ENCODE results near the gene B3GLCT. TPM values are rescaled to one million over a fixed set of nuclear protein-coding genes. Genes with fewer than 3 reads are reported as not detected.

The B3GLCT gene
- polyA plus RNA-seq (2013, experiment 1 of 4) = 9.8 TPM
- 9.8 TPM for polyA plus RNA-seq (2013, experiment 2 of 4)
- polyA plus RNA-seq (2013, experiment 3 of 4) = 8.8 TPM
- polyA plus RNA-seq (2013, experiment 4 of 4) = 8.8 TPM

- Histone ChIP-seq H3K4me3 (ENCODE audit: insufficient read depth, low read depth, low read length) (peak within 1 kb of the TSS; percentile 61), H3K36me3 (ENCODE audit: control insufficient read depth, insufficient read depth, low read length) (no peaks in the 10 kb centered on the region), H3K9me3 (ENCODE audit: control insufficient read depth, low read length) (no peaks in the 10 kb centered on the region), H3K27ac (ENCODE audit: insufficient read depth, low read depth, low read length, poor library complexity, severe bottlenecking) (peak within 1 kb of the TSS; percentile 83), H3K4me1 (ENCODE audit: control insufficient read depth, insufficient read depth, low read length) (no peaks in the 10 kb centered on the region), H3K27me3 (ENCODE audit: control insufficient read depth, insufficient read depth, low read length, poor library complexity, severe bottlenecking) (peaks cover 10% of the 10 kb centered on the region)
- WGBS, 2 experiments = 0% methylated on average over 126 of the region's 126 CpGs
Measured at GRCh38 chr13:31199849-31200636, at the start of gene B3GLCT. TSS of gene B3GLCT (plus strand) at chr13:31199975. CDS start at chr13:31200085, 110 bp downstream.

GRCh38 chr13:31150315-31150985 is 49.3 kb upstream of the B3GLCT start:
- Histone ChIP-seq H3K9me3 (ENCODE audit: control insufficient read depth, low read length) (no peaks in the 10 kb centered on the region), H3K4me3 (ENCODE audit: insufficient read depth, low read depth, low read length) (no peak overlapping the region), H3K27ac (ENCODE audit: insufficient read depth, low read depth, low read length, poor library complexity, severe bottlenecking) (no peak overlapping the region), H3K36me3 (ENCODE audit: control insufficient read depth, insufficient read depth, low read length) (peaks cover 45% of the 10 kb centered on the region), H3K27me3 (ENCODE audit: control insufficient read depth, insufficient read depth, low read length, poor library complexity, severe bottlenecking) (no peaks in the 10 kb centered on the region), H3K4me1 (ENCODE audit: control insufficient read depth, insufficient read depth, low read length) (no peaks in the 10 kb centered on the region)
- 95 to 100% methylated on average over 4 of the region's 4 CpGs for WGBS, 2 experiments

DNA sequence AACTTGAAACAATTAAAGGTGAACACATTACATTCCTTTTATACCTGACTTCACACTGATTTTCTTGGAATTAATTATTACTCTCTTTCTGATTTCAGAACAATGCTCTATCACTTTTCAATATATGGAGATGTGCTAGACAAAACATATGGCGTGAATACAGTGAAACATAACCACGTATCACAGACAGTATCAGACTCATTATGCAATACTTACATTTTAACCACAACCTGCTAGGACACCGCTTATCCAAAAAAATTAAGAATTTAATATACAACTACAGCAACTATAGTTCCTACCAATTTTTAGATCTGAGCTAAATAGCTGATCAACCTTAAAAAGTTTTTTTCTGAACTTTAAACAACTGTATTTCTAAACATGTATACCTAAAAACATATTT is 47.9 kb upstream of the B3GLCT start:
- Histone ChIP-seq H3K36me3 (ENCODE audit: control insufficient read depth, insufficient read depth, low read length) (peaks cover 32% of the 10 kb centered on the region), H3K4me3 (ENCODE audit: insufficient read depth, low read depth, low read length) (no peak overlapping the region), H3K9me3 (ENCODE audit: control insufficient read depth, low read length) (no peaks in the 10 kb centered on the region)

DNA sequence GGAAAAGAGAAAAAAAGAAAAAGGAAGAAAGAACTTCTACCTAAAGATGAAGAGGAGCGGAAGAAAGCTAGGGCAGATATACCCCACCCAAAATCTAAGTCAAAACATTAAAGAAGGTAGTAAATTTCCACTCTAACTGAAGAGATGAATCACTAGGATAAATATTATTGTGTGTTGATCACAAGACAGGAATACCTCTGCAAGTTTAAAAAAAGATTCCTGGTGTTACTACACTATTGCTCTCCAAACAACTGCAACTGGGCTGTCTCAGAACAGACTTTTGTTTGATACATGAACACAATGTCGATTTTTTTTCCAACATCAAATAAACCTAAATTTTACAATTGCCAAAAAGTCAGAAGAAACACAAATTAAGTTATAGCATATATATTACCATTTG is 44.8 kb upstream of the B3GLCT start:
- Histone ChIP-seq H3K27ac (ENCODE audit: insufficient read depth, low read depth, low read length, poor library complexity, severe bottlenecking) (no peak overlapping the region), H3K4me1 (ENCODE audit: control insufficient read depth, insufficient read depth, low read length) (no peaks in the 10 kb centered on the region), H3K4me3 (ENCODE audit: insufficient read depth, low read depth, low read length) (no peak overlapping the region), H3K9me3 (ENCODE audit: control insufficient read depth, low read length) (no peaks in the 10 kb centered on the region), H3K36me3 (ENCODE audit: control insufficient read depth, insufficient read depth, low read length) (peaks cover 30% of the 10 kb centered on the region), H3K27me3 (ENCODE audit: control insufficient read depth, insufficient read depth, low read length, poor library complexity, severe bottlenecking) (no peaks in the 10 kb centered on the region)
- 89 to 93% methylated on average over 1 to 2 of the region's 2 CpGs for WGBS, 2 experiments

More for the DNA sequence above, 47.9 kb upstream of the B3GLCT start:
- H3K4me1 ChIP-seq (ENCODE audit: control insufficient read depth, insufficient read depth, low read length) = no peaks in the 10 kb centered on the region
- H3K27ac ChIP-seq (ENCODE audit: insufficient read depth, low read depth, low read length, poor library complexity, severe bottlenecking) = no peak overlapping the region
- 99 to 100% methylated on average over 3 of the region's 3 CpGs for WGBS, 2 experiments
- H3K27me3 ChIP-seq (ENCODE audit: control insufficient read depth, insufficient read depth, low read length, poor library complexity, severe bottlenecking) = no peaks in the 10 kb centered on the region

GRCh38 chr13:31159306-31159705 is 40.5 kb upstream of the B3GLCT start:
- no peak overlapping the region for H3K4me3 ChIP-seq (ENCODE audit: insufficient read depth, low read depth, low read length)
- peaks cover 9% of the 10 kb centered on the region for H3K36me3 ChIP-seq (ENCODE audit: control insufficient read depth, insufficient read depth, low read length)
- WGBS, 2 experiments = 82 to 87% methylated on average over 4 of the region's 4 CpGs
- no peaks in the 10 kb centered on the region for H3K27me3 ChIP-seq (ENCODE audit: control insufficient read depth, insufficient read depth, low read length, poor library complexity, severe bottlenecking)
- no peaks in the 10 kb centered on the region for H3K4me1 ChIP-seq (ENCODE audit: control insufficient read depth, insufficient read depth, low read length)
- no peaks in the 10 kb centered on the region for H3K9me3 ChIP-seq (ENCODE audit: control insufficient read depth, low read length)
- no peak overlapping the region for H3K27ac ChIP-seq (ENCODE audit: insufficient read depth, low read depth, low read length, poor library complexity, severe bottlenecking)

GRCh38 chr13:31160857-31161556 is 38.8 kb upstream of the B3GLCT start:
- H3K27me3 ChIP-seq (ENCODE audit: control insufficient read depth, insufficient read depth, low read length, poor library complexity, severe bottlenecking) = no peaks in the 10 kb centered on the region
- no peaks in the 10 kb centered on the region for H3K4me1 ChIP-seq (ENCODE audit: control insufficient read depth, insufficient read depth, low read length)
- WGBS, 2 experiments = 0% methylated on average over 51 of the region's 51 CpGs
- H3K36me3 ChIP-seq (ENCODE audit: control insufficient read depth, insufficient read depth, low read length) = no peaks in the 10 kb centered on the region
- peak overlapping the region; percentile 86 for H3K4me3 ChIP-seq (ENCODE audit: insufficient read depth, low read depth, low read length)
- H3K9me3 ChIP-seq (ENCODE audit: control insufficient read depth, low read length) = no peaks in the 10 kb centered on the region
- peak overlapping the region; percentile 56 for H3K27ac ChIP-seq (ENCODE audit: insufficient read depth, low read depth, low read length, poor library complexity, severe bottlenecking)

- Histone ChIP-seq H3K27ac (ENCODE audit: insufficient read depth, low read depth, low read length, poor library complexity, severe bottlenecking) (peak within 1 kb of the TSS; percentile 90), H3K9me3 (ENCODE audit: control insufficient read depth, low read length) (no peaks in the 10 kb centered on the region), H3K4me3 (ENCODE audit: insufficient read depth, low read depth, low read length) (peak within 1 kb of the TSS; percentile 86), H3K4me1 (ENCODE audit: control insufficient read depth, insufficient read depth, low read length) (no peaks in the 10 kb centered on the region), H3K36me3 (ENCODE audit: control insufficient read depth, insufficient read depth, low read length) (no peaks in the 10 kb centered on the region), H3K27me3 (ENCODE audit: control insufficient read depth, insufficient read depth, low read length, poor library complexity, severe bottlenecking) (no peaks in the 10 kb centered on the region)
- WGBS, 2 experiments = 0% methylated on average over 54 of the region's 54 CpGs
Measured at GRCh38 chr13:31161557-31162150, 38.1 kb upstream of the B3GLCT start, which contains the start of gene HSPH1. TSS of gene HSPH1 (minus strand) at chr13:31161904. CDS start at chr13:31161582, 322 bp downstream.

DNA sequence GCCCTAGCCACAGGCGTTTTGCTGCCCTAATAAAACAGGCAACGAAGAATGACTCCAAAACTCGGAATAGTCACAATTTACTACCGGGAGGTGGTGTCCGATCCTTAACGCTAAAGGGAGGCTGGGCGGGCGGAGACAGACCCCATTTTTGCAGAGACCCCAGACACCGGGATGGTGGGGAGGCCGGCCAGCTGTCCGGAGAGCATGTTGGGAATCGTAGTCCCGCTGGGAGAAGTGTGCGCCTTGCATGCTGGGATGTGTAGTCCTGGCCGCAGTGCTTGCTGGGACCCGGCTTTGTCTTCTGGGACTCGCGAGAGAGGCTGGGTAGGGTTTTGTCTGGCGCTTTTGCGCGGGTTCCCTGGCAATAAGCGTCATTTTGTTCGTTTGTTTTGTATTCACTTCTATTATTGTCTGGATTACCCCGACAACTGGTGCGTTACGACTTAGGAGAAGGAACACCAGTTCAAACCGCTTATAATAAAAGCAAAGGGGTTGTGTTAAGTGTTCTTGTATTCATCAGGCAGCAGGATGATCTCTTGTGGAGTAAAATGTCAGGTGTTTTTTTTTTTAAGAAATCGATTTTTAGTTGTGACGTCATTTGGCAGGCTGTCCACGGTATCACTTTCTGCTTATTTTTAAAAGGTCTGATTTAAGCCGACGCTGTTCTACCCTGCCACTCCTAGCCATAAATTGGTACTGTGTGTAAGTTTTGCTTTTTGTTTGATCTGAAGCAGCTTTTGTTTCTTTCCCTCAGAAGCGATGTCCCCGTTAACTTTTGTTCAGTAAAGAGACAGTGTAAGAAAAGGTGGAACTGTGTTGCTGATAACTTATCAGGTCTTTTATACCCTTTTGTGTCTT is 37.4 kb upstream of the B3GLCT start:
- Histone ChIP-seq H3K27ac (ENCODE audit: insufficient read depth, low read depth, low read length, poor library complexity, severe bottlenecking) (peak overlapping the region; percentile 90), H3K9me3 (ENCODE audit: control insufficient read depth, low read length) (no peaks in the 10 kb centered on the region), H3K4me1 (ENCODE audit: control insufficient read depth, insufficient read depth, low read length) (no peaks in the 10 kb centered on the region), H3K4me3 (ENCODE audit: insufficient read depth, low read depth, low read length) (peak overlapping the region; percentile 86), H3K27me3 (ENCODE audit: control insufficient read depth, insufficient read depth, low read length, poor library complexity, severe bottlenecking) (no peaks in the 10 kb centered on the region), H3K36me3 (ENCODE audit: control insufficient read depth, insufficient read depth, low read length) (no peaks in the 10 kb centered on the region)
- WGBS, 2 experiments = 3 to 6% methylated on average over 34 of the region's 34 CpGs

DNA sequence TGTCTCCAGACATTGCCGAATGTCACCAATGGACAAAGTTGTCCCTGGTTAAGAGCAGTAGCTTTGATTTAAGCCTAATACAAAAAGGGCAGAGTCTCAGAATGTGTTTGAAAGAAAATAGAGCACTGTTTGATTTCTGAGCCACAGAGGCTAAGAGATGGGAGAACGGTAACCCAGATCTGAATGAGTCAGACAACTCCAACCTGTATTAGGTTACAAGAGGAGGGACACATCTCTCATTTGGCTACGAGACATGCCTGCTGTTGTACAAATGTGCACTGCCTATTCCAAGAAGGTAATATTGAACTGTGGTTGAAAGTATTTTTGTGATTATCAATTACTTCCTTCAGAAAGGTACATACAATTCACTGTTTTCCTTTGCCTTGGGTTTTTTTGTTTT is 33.2 kb upstream of the B3GLCT start:
- Histone ChIP-seq H3K27me3 (ENCODE audit: control insufficient read depth, insufficient read depth, low read length, poor library complexity, severe bottlenecking) (no peaks in the 10 kb centered on the region), H3K4me1 (ENCODE audit: control insufficient read depth, insufficient read depth, low read length) (no peaks in the 10 kb centered on the region), H3K36me3 (ENCODE audit: control insufficient read depth, insufficient read depth, low read length) (no peaks in the 10 kb centered on the region), H3K4me3 (ENCODE audit: insufficient read depth, low read depth, low read length) (no peak overlapping the region), H3K9me3 (ENCODE audit: control insufficient read depth, low read length) (no peaks in the 10 kb centered on the region), H3K27ac (ENCODE audit: insufficient read depth, low read depth, low read length, poor library complexity, severe bottlenecking) (no peak overlapping the region)
- WGBS, 2 experiments = 89 to 90% methylated on average over 3 of the region's 3 CpGs

All from ectodermal cell (in vitro differentiated cells).